DOHH2 (cell line): ENCODE data around the gene LRRC57.

Experiments
- EZH2phosphoT487 ChIP-seq: fragments of 200-600 bp; sonication (generic); IDR thresholded peaks from 2 replicates; pipeline ENCODE4 v1.6.1; 2017; ENCODE audit warnings: borderline replicate concordance, mild to moderate bottlenecking, antibody characterized with exemption, low read length, moderate library complexity, mixed read lengths
- TF ChIP-seq, protein P1 (sequence below): fragments of 200-600 bp; sonication (generic); IDR thresholded peaks from one replicate; pipeline ENCODE4 v1.5.1; 2014; ENCODE audit warnings: antibody characterized with exemption, mild to moderate bottlenecking, low read depth, low read length; ENCODE audit not compliant: poor library complexity, severe bottlenecking

DNA sequence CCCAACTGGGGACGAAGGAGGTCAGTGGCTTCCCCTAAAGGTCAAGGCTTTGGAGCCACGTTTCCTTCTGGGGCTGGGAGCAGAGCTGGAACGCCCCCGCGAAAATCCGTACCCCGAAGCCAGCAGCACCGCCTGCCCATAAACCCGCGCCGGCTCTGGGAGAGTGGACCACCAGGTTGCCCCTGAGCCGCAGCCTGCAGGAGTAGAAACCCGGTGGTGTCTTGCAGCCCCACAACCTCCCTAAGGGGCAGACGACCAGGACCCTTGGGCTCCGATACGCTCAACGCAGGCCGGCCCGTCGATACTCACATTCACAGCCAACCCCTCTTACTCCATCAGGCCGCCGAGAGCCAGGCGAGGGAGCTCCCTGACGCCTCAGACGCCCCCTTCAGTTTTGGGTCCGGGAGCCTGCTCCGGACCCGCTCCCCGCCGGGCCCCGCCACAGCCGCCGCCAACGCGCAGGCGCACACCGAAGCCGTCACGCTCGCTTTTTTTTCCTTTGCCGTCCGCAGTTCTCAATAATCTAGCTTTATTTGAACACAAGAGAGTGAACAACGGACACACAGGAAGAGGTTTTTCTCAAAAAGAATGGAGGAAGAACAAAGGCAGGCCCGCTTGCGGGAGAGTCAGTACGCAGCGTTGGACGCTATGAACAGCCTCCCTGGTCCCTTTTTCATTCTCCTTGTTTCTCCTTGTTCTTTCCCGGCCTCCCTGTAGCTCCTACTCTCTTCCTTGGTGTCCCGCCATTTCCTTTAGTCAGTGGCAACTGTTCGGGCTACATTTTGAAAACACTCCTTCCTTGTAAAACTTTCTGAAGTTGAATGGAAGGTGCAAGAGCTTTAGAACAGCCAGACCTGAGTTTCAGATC lies 57.7 kb downstream of the LRRC57 start, which contains the start of gene ZNF106:
- TF ChIP-seq, protein P1, sequence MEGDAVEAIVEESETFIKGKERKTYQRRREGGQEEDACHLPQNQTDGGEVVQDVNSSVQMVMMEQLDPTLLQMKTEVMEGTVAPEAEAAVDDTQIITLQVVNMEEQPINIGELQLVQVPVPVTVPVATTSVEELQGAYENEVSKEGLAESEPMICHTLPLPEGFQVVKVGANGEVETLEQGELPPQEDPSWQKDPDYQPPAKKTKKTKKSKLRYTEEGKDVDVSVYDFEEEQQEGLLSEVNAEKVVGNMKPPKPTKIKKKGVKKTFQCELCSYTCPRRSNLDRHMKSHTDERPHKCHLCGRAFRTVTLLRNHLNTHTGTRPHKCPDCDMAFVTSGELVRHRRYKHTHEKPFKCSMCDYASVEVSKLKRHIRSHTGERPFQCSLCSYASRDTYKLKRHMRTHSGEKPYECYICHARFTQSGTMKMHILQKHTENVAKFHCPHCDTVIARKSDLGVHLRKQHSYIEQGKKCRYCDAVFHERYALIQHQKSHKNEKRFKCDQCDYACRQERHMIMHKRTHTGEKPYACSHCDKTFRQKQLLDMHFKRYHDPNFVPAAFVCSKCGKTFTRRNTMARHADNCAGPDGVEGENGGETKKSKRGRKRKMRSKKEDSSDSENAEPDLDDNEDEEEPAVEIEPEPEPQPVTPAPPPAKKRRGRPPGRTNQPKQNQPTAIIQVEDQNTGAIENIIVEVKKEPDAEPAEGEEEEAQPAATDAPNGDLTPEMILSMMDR, result peak; percentile 48
- TF ChIP-seq EZH2phosphoT487, result no peak
